Stimulated activated CD4-positive, alpha-beta T cell treated with anti-CD3 and anti-CD28 coated beads, Interleukin-1b, Interleukin-23, amount 100 ng/mL, for 24 hours (primary cell): ENCODE measurements around the gene TWF1.
"Not testable (repeated sequence)": the region's sequence is repeated elsewhere in the genome, so short reads cannot be mapped to it uniquely, and the experiment has no call there.

Experiments
- DNase-seq, 4 experiments: peaks; one replicate each; pipeline ENCODE4 v3.0.0-alpha.2; 2020; ENCODE audit warnings: low read depth in 4 of 4, low spot score in 1 of 4

Gene TWF1

GRCh38 chr12:43805149-43805859 is 813 bp downstream of the TWF1 start:
- no peak for DNase-seq

GRCh38 chr12:43797561-43798217 is 8.4 kb downstream of the TWF1 start:
- DNase-seq = no peak

- no peak for DNase-seq
Measured at GRCh38 chr12:43795716-43796280, 10.3 kb downstream of the TWF1 start.

- DNase-seq = no peak
Measured at GRCh38 chr12:43789941-43790340, 16.2 kb downstream of the TWF1 start.

DNA sequence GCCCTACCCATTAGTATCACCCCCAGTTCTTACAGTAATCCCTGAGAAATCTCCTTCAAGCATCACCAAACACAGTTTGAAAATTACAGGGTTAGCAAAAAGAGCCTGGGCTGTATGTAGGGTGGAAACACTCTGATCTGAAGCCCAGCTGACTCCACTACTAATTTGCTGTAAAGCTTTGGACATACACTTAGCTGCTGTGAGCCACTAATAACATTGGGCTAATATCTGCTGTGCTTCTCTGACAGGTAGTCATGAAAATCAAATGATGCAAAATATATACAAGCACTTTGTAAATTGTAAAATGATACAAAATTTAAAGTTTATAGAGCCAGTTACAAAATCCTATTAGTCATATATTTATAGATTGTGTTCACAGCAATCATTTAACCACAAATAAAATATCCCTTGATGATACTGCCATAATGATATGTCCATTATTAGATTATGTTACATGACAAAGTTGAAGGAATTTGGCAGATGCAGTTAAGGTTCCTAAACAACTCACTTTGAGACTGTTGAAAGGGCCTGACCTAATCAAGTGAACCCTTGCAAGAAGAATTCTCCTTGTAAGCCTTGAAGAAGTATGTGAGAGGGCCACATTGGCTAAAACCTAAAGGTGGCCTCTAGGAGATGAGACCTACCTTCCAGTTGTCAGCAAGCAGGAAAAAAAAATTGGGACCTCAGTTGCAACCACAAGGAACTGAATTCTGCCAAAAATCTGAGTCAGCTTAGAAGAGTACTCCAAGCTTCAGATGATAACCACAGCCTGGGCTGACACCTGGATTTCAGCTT is 19.0 kb downstream of the TWF1 start:
- no peak for DNase-seq

- DNase-seq = no peak
Measured at GRCh38 chr12:43776498-43776897, 29.6 kb downstream of the TWF1 start.

DNA sequence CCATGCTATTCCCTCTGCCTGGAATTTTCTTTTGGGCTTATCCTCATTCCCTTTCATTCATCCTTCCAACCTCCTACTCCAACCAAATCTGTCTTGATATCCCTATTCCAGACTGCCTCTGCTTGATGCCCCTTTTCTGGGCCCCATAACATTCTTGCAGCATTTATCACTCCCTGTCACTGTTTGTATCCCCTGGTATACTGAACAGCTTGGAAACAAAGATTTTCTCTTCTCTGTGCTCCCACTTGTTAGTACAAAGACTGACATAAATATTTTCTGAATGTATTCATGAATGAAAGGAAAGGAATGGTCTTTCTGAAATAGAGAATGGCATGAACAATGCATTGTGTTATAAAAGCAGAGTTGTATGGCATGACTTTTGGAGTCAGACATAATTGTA is 39.8 kb downstream of the TWF1 start:
- DNase-seq = no peak

GRCh38 chr12:43764528-43764927 is 41.6 kb downstream of the TWF1 start:
- no peak for DNase-seq

- DNase-seq = no peak
Measured at GRCh38 chr12:43763769-43764168, 42.3 kb downstream of the TWF1 start.

DNA sequence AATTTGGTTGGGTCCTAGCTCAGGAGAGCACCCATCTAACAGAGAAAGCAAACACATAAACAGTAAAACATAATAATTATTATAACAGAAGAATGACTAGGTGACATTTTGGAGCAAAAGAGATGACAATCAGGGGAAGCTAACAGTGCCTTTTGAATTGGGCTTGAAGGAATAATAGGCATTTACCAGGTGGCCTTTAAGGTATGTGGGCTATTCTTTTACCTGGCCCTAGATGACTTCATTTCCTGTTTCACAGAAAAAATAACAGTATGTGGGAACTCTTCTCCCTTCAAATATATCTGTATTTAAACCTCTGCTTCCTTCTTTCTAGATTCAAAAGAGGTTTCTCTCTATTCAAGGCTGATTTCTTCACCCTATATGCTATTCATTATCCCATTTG is 43.5 kb downstream of the TWF1 start:
- no peak for DNase-seq

DNA sequence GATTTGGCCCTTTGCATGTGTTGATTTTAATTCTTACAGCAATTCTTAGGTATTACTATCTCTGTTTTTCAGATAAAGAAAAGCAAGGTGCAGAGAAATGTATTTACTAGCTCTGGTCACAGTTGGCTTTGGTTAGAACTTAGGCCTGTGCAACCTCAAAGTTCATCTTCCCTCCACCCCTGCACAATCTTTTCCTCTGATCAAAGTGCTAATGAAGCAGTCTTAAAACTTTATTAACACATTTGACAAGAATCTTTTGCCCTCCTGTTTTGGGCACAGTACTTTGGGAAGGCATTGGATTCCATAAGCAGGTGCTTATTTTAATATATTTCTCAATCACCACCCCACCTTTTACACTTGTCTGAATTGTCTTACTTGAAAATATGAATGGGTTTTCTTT is 44.6 kb downstream of the TWF1 start:
- no peak for DNase-seq

GRCh38 chr12:43760396-43760795 is 45.7 kb downstream of the TWF1 start:
- no peak for DNase-seq

GRCh38 chr12:43758728-43759563 is 47.2 kb downstream of the TWF1 start, which contains the start of the genes IRAK4 and PUS7L:
IRAK4 (plus strand) TSS chr12:43758951; CDS start chr12:43768112, 9,161 bp downstream.
PUS7L (minus strand) TSS chr12:43758790; CDS start chr12:43755245, 3,545 bp downstream.
- DNase-seq = peak; percentile 85 to 92 (median 88)

GRCh38 chr12:43758247-43758727 is 47.8 kb downstream of the TWF1 start:
- DNase-seq = peak in 2 of 4 experiments; percentile 7 to 8

GRCh38 chr12:43754015-43754414 is 52.1 kb downstream of the TWF1 start:
- DNase-seq = no peak

DNA sequence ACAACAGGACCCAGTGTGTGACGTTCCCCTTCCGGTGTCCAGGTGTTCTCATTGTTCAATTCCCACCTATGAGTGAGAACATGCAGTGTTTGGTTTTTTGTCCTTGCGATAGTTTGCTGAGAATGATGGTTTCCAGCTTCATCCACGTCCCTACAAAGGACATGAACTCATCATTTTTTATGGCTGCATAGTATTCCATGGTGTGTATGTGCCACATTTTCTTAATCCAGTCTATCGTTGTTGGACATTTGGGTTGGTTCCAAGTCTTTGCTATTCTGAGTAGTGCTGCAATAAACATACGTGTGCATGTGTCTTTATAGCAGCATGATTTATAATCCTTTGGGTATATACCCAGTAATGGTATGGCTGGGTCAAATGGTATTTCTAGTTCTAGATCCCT is 54.8 kb downstream of the TWF1 start:
- DNase-seq = not testable (repeated sequence)

DNA sequence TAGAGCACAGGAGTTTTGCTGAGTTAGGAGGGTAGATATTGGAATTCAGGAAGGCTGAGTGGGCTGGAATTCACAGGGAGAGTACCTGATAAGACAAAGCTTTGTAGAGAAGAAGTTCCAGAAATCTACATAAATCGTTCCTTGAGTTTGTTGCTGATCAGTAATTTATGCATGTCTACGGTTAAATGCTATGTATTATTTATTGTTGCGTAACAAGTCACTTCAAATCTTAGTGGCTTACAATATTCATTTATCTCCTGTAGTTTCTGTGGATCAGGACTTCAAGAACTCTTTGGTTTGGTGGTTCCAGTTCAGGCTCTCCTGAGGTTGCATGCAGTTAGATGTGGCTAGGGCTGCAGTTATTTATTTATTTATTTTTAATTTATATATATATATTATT is 55.3 kb downstream of the TWF1 start:
- no peak for DNase-seq

DNA sequence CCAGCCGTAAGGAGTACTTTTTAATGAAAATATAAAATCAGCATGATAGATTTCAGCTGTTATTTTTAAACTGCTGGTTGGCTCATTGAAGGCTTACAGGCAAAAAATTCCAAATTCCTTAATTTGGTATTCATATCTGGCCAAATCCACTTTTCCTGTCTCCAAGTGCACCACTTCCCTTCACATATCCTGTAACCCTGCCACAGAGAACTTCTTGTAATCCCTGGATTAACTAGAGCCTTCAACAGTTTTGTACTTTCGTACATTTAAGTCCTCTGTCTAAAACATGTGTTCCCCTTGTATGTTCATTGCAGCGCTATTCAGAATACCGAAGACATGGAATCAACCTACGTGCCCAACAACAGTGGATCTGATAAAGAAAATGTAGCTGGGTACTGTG is 57.1 kb downstream of the TWF1 start:
- no peak for DNase-seq

GRCh38 chr12:43744826-43745225 is 61.3 kb downstream of the TWF1 start:
- no peak for DNase-seq
